ENCODE results near the gene LRIG1. TPM values are rescaled to one million over a fixed set of nuclear protein-coding genes. Genes with fewer than 3 reads are reported as not detected.
A peak's percentile ranks its signal among the peaks of the same experiment; 100 is the strongest.

The LRIG1 gene
- total and polyA plus RNA-seq, 5 experiments from 2014 or later: 4.9 to 13.0 (median 11.1) TPM

DNA sequence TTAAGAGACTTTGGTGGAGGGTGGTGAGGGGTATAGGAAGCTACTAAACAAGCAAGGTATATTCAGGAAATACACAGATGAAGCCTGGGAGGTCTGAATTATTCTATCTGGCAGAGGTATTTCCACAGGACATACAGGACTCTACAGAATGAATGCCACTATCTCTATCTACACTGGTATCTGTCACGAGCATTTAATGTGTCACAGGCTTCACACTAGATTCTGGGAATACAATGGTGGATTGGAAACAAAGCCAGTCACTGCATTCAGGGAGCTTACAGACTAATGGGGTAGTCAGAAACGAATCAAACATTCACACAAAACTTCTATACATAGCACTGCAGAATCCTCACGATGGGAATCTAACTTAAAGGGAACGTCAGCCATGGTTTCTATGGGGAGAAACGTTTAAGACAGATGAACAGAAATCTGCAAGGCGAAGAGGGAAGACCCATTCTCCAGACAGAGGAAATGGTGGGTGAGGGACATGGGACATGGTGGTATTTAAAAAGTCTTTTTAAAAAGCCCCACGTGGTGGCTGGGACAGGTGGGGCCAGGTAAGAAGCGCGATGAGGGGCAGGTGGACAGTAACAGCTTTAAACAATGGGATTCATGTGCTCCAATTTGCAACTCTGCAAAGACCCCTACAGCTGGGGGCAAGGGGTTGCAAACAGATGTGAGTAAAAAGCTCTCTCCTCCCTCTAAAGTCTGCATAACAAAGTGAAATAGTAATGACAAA lies 16.5 kb downstream of the LRIG1 start:
- H3K27ac Mint-ChIP-seq: peak overlapping the region in 3 of 10 donors; percentile 4 to 31 (median 4)
- no peak for ATAC-seq
- no peak overlapping the region for H3K4me3 Mint-ChIP-seq
- H3K36me3 Mint-ChIP-seq: no peaks in the 10 kb centered on the region
- peaks cover 0 to 3% (median 0%) of the 10 kb centered on the region in 5 donors for H3K27me3 Mint-ChIP-seq
- POLR2A ChIA-PET: no interaction called here
- peaks cover 0 to 3% (median 0%) of the 10 kb centered on the region in 9 donors for H3K9me3 Mint-ChIP-seq
- H3K4me1 Mint-ChIP-seq: peaks cover 31 to 72% (median 46%) of the 10 kb centered on the region in 4 donors
- no peak for DNase-seq

- POLR2A ChIA-PET: no interaction called here
- Mint-ChIP-seq H3K27ac (peak overlapping the region in 3 of 10 donors; percentile 7 to 21 (median 10)), H3K9me3 (peaks cover 0 to 5% (median 0%) of the 10 kb centered on the region in 9 donors), H3K4me1 (peaks cover 31 to 69% (median 47%) of the 10 kb centered on the region in 4 donors), H3K27me3 (peaks cover 0 to 3% (median 0%) of the 10 kb centered on the region in 5 donors), H3K4me3 (peak overlapping the region in 5 of 10 donors; percentile 1 to 59 (median 7)), H3K36me3 (no peaks in the 10 kb centered on the region)
- DNase-seq (no peak), ATAC-seq (peak; percentile 23 to 41)
Observed at GRCh38 chr3:66483409-66483906, 17.4 kb downstream of the LRIG1 start.

GRCh38 chr3:66483006-66483405 lies 17.8 kb downstream of the LRIG1 start:
- H3K4me3 Mint-ChIP-seq: peak overlapping the region in 3 of 10 donors; percentile 15 to 59 (median 21)

GRCh38 chr3:66482018-66482404 lies 18.8 kb downstream of the LRIG1 start:
- Mint-ChIP-seq H3K4me1 (peaks cover 37 to 72% (median 47%) of the 10 kb centered on the region in 4 donors), H3K36me3 (no peaks in the 10 kb centered on the region), H3K27ac (peak overlapping the region in 4 of 10 donors; percentile 10 to 82 (median 62)), H3K27me3 (peaks cover 0 to 3% (median 0%) of the 10 kb centered on the region in 5 donors), H3K9me3 (peaks cover 0 to 5% (median 0%) of the 10 kb centered on the region in 9 donors), H3K4me3 (peak overlapping the region in 7 of 10 donors; percentile 30 to 73 (median 63))
- POLR2A ChIA-PET: no interaction called here
- no peak for DNase-seq
- no peak for ATAC-seq

More at GRCh38 chr3:66483006-66483405, 17.8 kb downstream of the LRIG1 start:
- no peak for ATAC-seq
- POLR2A ChIA-PET: no interaction called here
- no peak for DNase-seq
- H3K27me3 Mint-ChIP-seq: peaks cover 0 to 3% (median 0%) of the 10 kb centered on the region in 5 donors
- H3K27ac Mint-ChIP-seq: peak overlapping the region in 2 of 10 donors; percentile 1 to 20
- peaks cover 31 to 67% (median 47%) of the 10 kb centered on the region in 4 donors for H3K4me1 Mint-ChIP-seq
- H3K36me3 Mint-ChIP-seq: no peaks in the 10 kb centered on the region
- peaks cover 0 to 5% (median 0%) of the 10 kb centered on the region in 9 donors for H3K9me3 Mint-ChIP-seq

DNA sequence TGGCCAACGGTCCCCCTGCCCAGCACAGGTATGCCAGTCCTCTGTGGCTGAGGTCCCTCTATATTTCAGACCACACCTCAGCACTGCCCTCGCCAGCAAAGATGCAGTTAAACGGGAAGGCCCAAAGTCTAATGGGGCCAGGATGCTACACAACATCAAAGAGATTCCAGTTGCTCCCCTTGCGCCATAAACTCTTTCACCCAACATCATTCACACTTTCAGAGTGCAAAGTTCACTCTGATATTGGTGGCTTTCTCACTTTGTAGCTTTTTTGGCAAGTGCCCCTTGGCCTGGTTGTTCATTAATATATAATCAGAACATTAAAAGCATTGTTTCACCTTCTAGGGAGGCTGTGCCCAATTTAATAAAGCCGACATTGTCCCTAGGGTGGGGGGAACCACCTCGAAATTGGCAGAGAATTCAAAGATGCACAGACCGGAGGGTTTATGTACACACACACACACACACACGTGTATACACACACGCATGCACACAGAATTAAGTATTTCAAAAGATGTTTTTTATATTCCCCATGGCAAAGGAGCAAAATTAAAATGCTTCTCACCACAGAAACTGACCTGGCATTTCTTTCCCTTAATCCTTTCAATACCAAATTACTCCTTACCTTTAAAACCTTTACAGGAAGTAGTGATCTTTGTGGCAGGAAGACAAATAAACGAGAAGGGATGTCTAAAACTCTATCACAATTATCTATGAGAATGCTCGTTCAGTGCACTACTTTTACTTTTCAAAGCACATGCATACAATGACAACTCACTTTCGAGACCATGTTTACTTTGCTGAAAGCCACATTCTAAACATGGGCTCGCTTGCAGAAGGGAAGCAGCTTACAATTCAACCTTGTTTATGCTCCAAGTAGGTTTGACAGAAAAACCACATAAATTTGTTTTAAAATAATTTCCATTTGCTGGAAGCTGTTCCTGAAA lies 19.5 kb downstream of the LRIG1 start:
- Mint-ChIP-seq H3K27me3 (peaks cover 0 to 3% (median 0%) of the 10 kb centered on the region in 5 donors), H3K27ac (peak overlapping the region in 8 of 10 donors; percentile 32 to 82 (median 62)), H3K9me3 (peaks cover 0 to 5% (median 0%) of the 10 kb centered on the region in 9 donors), H3K36me3 (no peaks in the 10 kb centered on the region), H3K4me3 (peak overlapping the region; percentile 6 to 73 (median 64)), H3K4me1 (peaks cover 37 to 72% (median 47%) of the 10 kb centered on the region in 4 donors)
- ATAC-seq: peak in 1 of 2 donors; percentile 3
- POLR2A ChIA-PET: no interaction called here
- no peak for DNase-seq

GRCh38 chr3:66480666-66481065 lies 20.2 kb downstream of the LRIG1 start:
- Mint-ChIP-seq H3K27ac (peak overlapping the region in 5 of 10 donors; percentile 32 to 82 (median 60)), H3K4me3 (peak overlapping the region in 7 of 10 donors; percentile 2 to 73 (median 64)), H3K4me1 (peaks cover 34 to 67% (median 47%) of the 10 kb centered on the region in 4 donors), H3K27me3 (peaks cover 0 to 2% (median 0%) of the 10 kb centered on the region in 5 donors), H3K36me3 (no peaks in the 10 kb centered on the region), H3K9me3 (peaks cover 0 to 5% (median 0%) of the 10 kb centered on the region in 9 donors)
- DNase-seq (peak in 1 of 10 donors; percentile 22), ATAC-seq (peak; percentile 42 to 67)
- POLR2A ChIA-PET: no interaction called here

DNA sequence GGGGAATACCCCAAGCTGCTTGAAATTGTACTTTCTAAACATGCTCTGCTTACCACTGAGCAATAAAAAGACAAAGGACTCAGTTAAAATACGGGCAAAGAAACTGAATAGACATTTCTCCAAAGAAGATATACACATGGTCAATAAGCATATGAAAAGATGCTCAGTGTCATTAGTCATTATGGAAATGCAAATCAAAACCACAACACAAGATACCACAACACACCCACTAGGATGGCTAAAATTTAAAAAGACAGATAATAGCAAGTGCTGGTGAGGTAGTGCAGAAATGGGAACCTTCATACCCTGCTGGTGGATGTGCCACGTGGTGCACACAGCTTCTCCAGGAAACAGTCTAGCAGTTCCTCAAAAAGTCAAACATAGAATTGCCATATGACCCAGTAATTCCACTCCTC lies 21.3 kb downstream of the LRIG1 start:
- peaks cover 0 to 1% (median 0%) of the 10 kb centered on the region in 5 donors for H3K27me3 Mint-ChIP-seq
- no peak overlapping the region for H3K27ac Mint-ChIP-seq
- H3K4me1 Mint-ChIP-seq: peaks cover 31 to 60% (median 47%) of the 10 kb centered on the region in 4 donors
- no peaks in the 10 kb centered on the region for H3K36me3 Mint-ChIP-seq
- no peak overlapping the region for H3K4me3 Mint-ChIP-seq
- DNase-seq (no peak), ATAC-seq (no peak)
- H3K9me3 Mint-ChIP-seq: peaks cover 0 to 5% (median 0%) of the 10 kb centered on the region in 9 donors
- POLR2A ChIA-PET: no interaction called here

GRCh38 chr3:66478960-66479359 lies 21.9 kb downstream of the LRIG1 start:
- Mint-ChIP-seq H3K27ac (no peak overlapping the region), H3K27me3 (peaks cover 0 to 1% (median 0%) of the 10 kb centered on the region in 5 donors), H3K9me3 (peaks cover 0 to 5% (median 0%) of the 10 kb centered on the region in 9 donors), H3K36me3 (no peaks in the 10 kb centered on the region), H3K4me3 (no peak overlapping the region), H3K4me1 (peaks cover 29 to 58% (median 43%) of the 10 kb centered on the region in 4 donors)
- ATAC-seq (no peak), DNase-seq (no peak)
- POLR2A ChIA-PET: no interaction called here

- H3K27ac Mint-ChIP-seq: no peak overlapping the region
- POLR2A ChIA-PET: no interaction called here
Observed at GRCh38 chr3:66477856-66478255, 23.0 kb downstream of the LRIG1 start.

GRCh38 chr3:66476852-66477381 lies 23.9 kb downstream of the LRIG1 start:
- peaks cover 0 to 5% (median 0%) of the 10 kb centered on the region in 9 donors for H3K9me3 Mint-ChIP-seq
- ATAC-seq (no peak), DNase-seq (no peak)
- no peak overlapping the region for H3K4me3 Mint-ChIP-seq
- H3K27ac Mint-ChIP-seq: no peak overlapping the region
- H3K36me3 Mint-ChIP-seq: no peaks in the 10 kb centered on the region
- H3K4me1 Mint-ChIP-seq: peaks cover 26 to 61% (median 42%) of the 10 kb centered on the region in 4 donors
- no peaks in the 10 kb centered on the region for H3K27me3 Mint-ChIP-seq
- POLR2A ChIA-PET: no interaction called here

More at GRCh38 chr3:66477856-66478255, 23.0 kb downstream of the LRIG1 start:
- ATAC-seq (no peak), DNase-seq (no peak)
- Mint-ChIP-seq H3K27me3 (peaks cover 0 to under 1% (median 0%) of the 10 kb centered on the region in 5 donors), H3K9me3 (peaks cover 0 to 5% (median 0%) of the 10 kb centered on the region in 9 donors), H3K36me3 (no peaks in the 10 kb centered on the region), H3K4me3 (no peak overlapping the region), H3K4me1 (peaks cover 26 to 58% (median 42%) of the 10 kb centered on the region in 4 donors)

- Mint-ChIP-seq H3K27ac (no peak overlapping the region), H3K4me3 (no peak overlapping the region), H3K36me3 (no peaks in the 10 kb centered on the region), H3K27me3 (no peaks in the 10 kb centered on the region), H3K4me1 (peaks cover 19 to 47% (median 28%) of the 10 kb centered on the region in 4 donors), H3K9me3 (peaks cover 0 to 5% (median 0%) of the 10 kb centered on the region in 9 donors)
- POLR2A ChIA-PET: no interaction called here
- DNase-seq: no peak
- no peak for ATAC-seq
Observed at GRCh38 chr3:66475386-66476020, 25.3 kb downstream of the LRIG1 start.
